ENCODE measurements around the gene AGK.

Gene AGK

GRCh38 chr7:141704112-141704511, 152.9 kb downstream of the AGK start:
- Histone ChIP-seq H3K9me3 (ENCODE audit: control insufficient read depth in 5 of 5, low read length in 5 of 5) (no peaks in the 10 kb centered on the region), H3K36me3 (ENCODE audit: control insufficient read depth in 5 of 5, insufficient read depth in 5 of 5, low read length in 5 of 5) (no peaks in the 10 kb centered on the region), H3K27me3 (ENCODE audit: control insufficient read depth in 5 of 5, insufficient read depth in 4 of 5, low read length in 5 of 5) (no peaks in the 10 kb centered on the region), H3K27ac (ENCODE audit: low read depth, low read length) (no peak overlapping the region), H3K4me1 (ENCODE audit: control insufficient read depth in 5 of 5, insufficient read depth in 5 of 5, low read length in 5 of 5) (peaks cover 4 to 16% (median 14%) of the 10 kb centered on the region in 5 donors), H3K4me3 (ENCODE audit: low read depth in 1 of 5, low read length in 5 of 5) (no peak overlapping the region), H3K9ac (ENCODE audit: low read length in 5 of 5) (no peak overlapping the region)

- Histone ChIP-seq H3K27ac (ENCODE audit: low read depth, low read length) (no peak overlapping the region), H3K9ac (ENCODE audit: low read length in 5 of 5) (no peak overlapping the region), H3K4me1 (ENCODE audit: control insufficient read depth in 5 of 5, insufficient read depth in 5 of 5, low read length in 5 of 5) (peaks cover 4 to 16% (median 14%) of the 10 kb centered on the region in 5 donors), H3K27me3 (ENCODE audit: control insufficient read depth in 5 of 5, insufficient read depth in 4 of 5, low read length in 5 of 5) (no peaks in the 10 kb centered on the region), H3K4me3 (ENCODE audit: low read depth in 1 of 5, low read length in 5 of 5) (no peak overlapping the region), H3K9me3 (ENCODE audit: control insufficient read depth in 5 of 5, low read length in 5 of 5) (no peaks in the 10 kb centered on the region), H3K36me3 (ENCODE audit: control insufficient read depth in 5 of 5, insufficient read depth in 5 of 5, low read length in 5 of 5) (no peaks in the 10 kb centered on the region)
Observed at GRCh38 chr7:141704741-141705140, 153.5 kb downstream of the AGK start.

All from subcutaneous abdominal adipose tissue (tissue), 5 donors.